Measurements from ENCODE around the gene HPSE2.

DNA sequence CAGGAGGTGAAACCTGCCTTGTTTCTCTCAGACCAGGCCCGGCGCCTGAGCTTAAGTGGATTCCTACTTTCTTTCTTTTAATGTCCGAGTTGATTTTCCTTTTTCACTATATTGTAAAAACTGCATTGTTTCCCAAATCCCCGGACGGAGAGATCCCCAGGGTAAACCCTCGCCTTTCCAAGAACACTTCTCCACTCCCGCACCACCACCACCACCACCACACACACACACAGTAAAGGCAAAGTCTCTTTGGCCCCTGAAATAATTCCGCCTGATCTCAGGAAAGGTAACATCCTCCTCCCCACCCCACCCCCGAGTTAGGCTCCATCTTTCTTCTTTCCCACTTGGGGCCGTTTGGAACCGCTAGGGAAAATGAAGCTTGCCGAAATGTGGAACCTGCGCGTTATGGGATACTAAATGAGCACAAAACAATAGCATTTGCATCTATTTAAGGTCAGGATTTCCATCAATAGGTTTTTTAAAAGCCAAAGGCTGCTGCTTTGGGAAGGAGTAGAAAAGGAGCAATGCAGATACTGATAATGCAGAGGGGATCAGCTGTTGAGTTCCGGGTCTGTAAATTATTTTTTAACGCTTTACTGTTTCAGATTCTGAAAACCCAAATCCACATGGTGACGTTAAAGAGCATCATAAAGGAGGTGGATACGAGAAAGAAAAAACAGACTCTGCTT is 2.5 kb downstream of the HPSE2 start:
- no peak for TF ChIP-seq YY1 (IDR thresholded peaks at IDR 0.05; ENCODE audit: insufficient read depth, insufficient read length)
- no peak for TF ChIP-seq ZNF274 (IDR thresholded peaks at IDR 0.05; ENCODE audit: low read depth, low read length)

Measured in NT2/D1 (cell line).